Trophoblast cell (in vitro differentiated cells and primary cell): ENCODE results near the gene STRBP.

Source experiments
- DNase-seq, 2 donors: peaks; one replicate each; pipeline ENCODE4 v3.0.0-alpha.2; 2016
- H2AFZ ChIP-seq: 2 replicates; pipeline ENCODE4 v1.6.1; 2013; ENCODE audit warnings: low read length, moderate library complexity, mild to moderate bottlenecking; ENCODE audit not compliant: insufficient read depth, poor library complexity
- H2AK5ac ChIP-seq: 2 replicates; pipeline ENCODE4 v1.6.1; 2013; ENCODE audit warnings: mild to moderate bottlenecking, low read length
- H2BK120ac ChIP-seq: 2 replicates; pipeline ENCODE4 v1.6.1; 2013; ENCODE audit warnings: low read length, mild to moderate bottlenecking, moderate library complexity; ENCODE audit not compliant: insufficient read depth, poor library complexity
- H2BK12ac ChIP-seq: 2 replicates; pipeline ENCODE4 v1.6.1; 2013; ENCODE audit warnings: mild to moderate bottlenecking, low read length, moderate library complexity
- H2BK5ac ChIP-seq: 2 replicates; pipeline ENCODE4 v1.6.1; 2013; ENCODE audit warnings: low read length, low read depth, moderate library complexity, mild to moderate bottlenecking; ENCODE audit not compliant: poor library complexity
- H3K14ac ChIP-seq: 2 replicates; pipeline ENCODE4 v1.6.1; 2013; ENCODE audit warnings: mild to moderate bottlenecking, low read length
- H3K18ac ChIP-seq: 2 replicates; pipeline ENCODE4 v1.6.1; 2013; ENCODE audit warnings: mild to moderate bottlenecking, low read length
- H3K23ac ChIP-seq: 2 replicates; pipeline ENCODE4 v1.6.1; 2013; ENCODE audit warnings: low read length
- H3K27ac ChIP-seq: 2 replicates; pipeline ENCODE4 v1.5.1; 2013; ENCODE audit warnings: low read depth, mild to moderate bottlenecking, inconsistent platforms, low read length, moderate library complexity
- H3K27me3 ChIP-seq: 2 replicates; pipeline ENCODE4 v1.6.1; 2013; ENCODE audit warnings: inconsistent platforms, mild to moderate bottlenecking, low read length, moderate library complexity; ENCODE audit not compliant: insufficient read depth
- H3K36me3 ChIP-seq, 2 experiments: 1 replicate in 1 of 2; 2 replicates in 1 of 2; pipeline ENCODE4 v1.6.1; 2013; ENCODE audit warnings: low read length in 2 of 2, mild to moderate bottlenecking in 2 of 2, moderate library complexity in 1 of 2; ENCODE audit not compliant: insufficient read depth in 2 of 2, control insufficient read depth in 1 of 2
- H3K4ac ChIP-seq: 2 replicates; pipeline ENCODE4 v1.6.1; 2013; ENCODE audit warnings: low read depth, mild to moderate bottlenecking, low read length, moderate library complexity
- H3K4me1 ChIP-seq, 2 experiments: 1 replicate in 1 of 2; 2 replicates in 1 of 2; pipeline ENCODE4 v1.6.1; 2013; ENCODE audit warnings: low read length in 2 of 2, mild to moderate bottlenecking in 2 of 2, moderate library complexity in 1 of 2; ENCODE audit not compliant: insufficient read depth in 2 of 2, control insufficient read depth in 1 of 2
- H3K4me2 ChIP-seq: 2 replicates; pipeline ENCODE4 v1.6.1; 2013; ENCODE audit warnings: inconsistent platforms, mild to moderate bottlenecking, low read length, moderate library complexity
- H3K4me3 ChIP-seq: 2 replicates; pipeline ENCODE4 v1.5.1; 2013; ENCODE audit warnings: mild to moderate bottlenecking, low read depth, low read length, inconsistent platforms
- H3K79me1 ChIP-seq: one replicate; pipeline ENCODE4 v1.6.1; 2013; ENCODE audit warnings: low read length
- H3K79me2 ChIP-seq: 2 replicates; pipeline ENCODE4 v1.6.1; 2013; ENCODE audit warnings: low read length, mild to moderate bottlenecking; ENCODE audit not compliant: control insufficient read depth, insufficient read depth, poor library complexity
- H3K9ac ChIP-seq: 2 replicates; pipeline ENCODE4 v1.6.1; 2013; ENCODE audit warnings: mild to moderate bottlenecking, low read length
- H3K9me3 ChIP-seq: 2 replicates; pipeline ENCODE4 v1.6.1; 2013; ENCODE audit warnings: low read depth, mild to moderate bottlenecking, control low read depth, inconsistent platforms, low read length; ENCODE audit not compliant: insufficient read depth
- H4K12ac ChIP-seq: 2 replicates; pipeline ENCODE4 v1.6.1; 2013; ENCODE audit warnings: low read depth, mild to moderate bottlenecking, low read length, moderate library complexity
- H4K8ac ChIP-seq: 2 replicates; pipeline ENCODE4 v1.6.1; 2013; ENCODE audit warnings: low read depth, mild to moderate bottlenecking, low read length, moderate library complexity
- H4K91ac ChIP-seq: one replicate; pipeline ENCODE4 v1.6.1; 2013; ENCODE audit warnings: low read depth, mild to moderate bottlenecking, low read length, moderate library complexity
- WGBS: extraction: QIAGEN DNeasy Blood & Tissue Kit; methylation state at CpG from one replicate; pipeline ENCODE4 v1.1.7; 2013; ENCODE audit warnings: missing lambda C conversion rate; ENCODE audit not compliant: insufficient read length, insufficient coverage; ENCODE audit errors: extremely low coverage; 5-methylcytosine and 5-hydroxymethylcytosine counted together

The STRBP gene

DNA sequence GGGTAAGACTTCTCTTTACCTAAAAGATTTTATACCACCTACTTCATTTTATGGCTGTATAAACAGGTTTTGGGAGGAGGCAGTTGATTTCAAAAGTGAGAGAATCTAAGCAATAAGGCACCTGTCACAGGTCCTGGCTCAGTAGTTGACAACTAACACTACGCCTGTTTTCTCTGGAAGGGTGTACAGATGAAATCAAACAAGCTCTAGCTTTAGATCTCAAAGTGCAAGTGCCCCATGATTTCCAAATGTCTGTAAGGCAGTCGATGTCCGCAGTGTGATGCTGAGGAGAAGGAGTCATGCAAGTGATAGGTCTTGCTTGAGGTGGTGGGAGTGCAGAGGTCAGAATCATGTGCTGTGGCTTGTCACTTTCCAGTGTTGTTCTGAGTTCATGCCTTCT, 168.8 kb downstream of the STRBP start:
- peaks cover 26 to 52% of the 10 kb centered on the region in 2 experiments for H3K36me3 ChIP-seq
- H2BK120ac ChIP-seq = no peak overlapping the region
- H3K4me2 ChIP-seq = no peak overlapping the region
- H4K12ac ChIP-seq = no peak overlapping the region
- H3K4me1 ChIP-seq = peaks cover 0 to 2% of the 10 kb centered on the region in 2 experiments
- H3K79me1 ChIP-seq = no peaks in the 10 kb centered on the region
- no peaks in the 10 kb centered on the region for H3K9me3 ChIP-seq
- no peak overlapping the region for H3K4me3 ChIP-seq
- H4K8ac ChIP-seq = no peak overlapping the region
- no peaks in the 10 kb centered on the region for H3K27me3 ChIP-seq
- no peak overlapping the region for H2AFZ ChIP-seq
- H3K4ac ChIP-seq = no peak overlapping the region
- H4K91ac ChIP-seq = no peak overlapping the region
- H3K18ac ChIP-seq = no peak overlapping the region
- H3K23ac ChIP-seq = no peak overlapping the region
- no peak overlapping the region for H3K14ac ChIP-seq
- no peak overlapping the region for H3K9ac ChIP-seq
- no CpG with 5 or more reads among the region's 3 CpGs for WGBS
- H3K27ac ChIP-seq = no peak overlapping the region
- DNase-seq = no peak
- H3K79me2 ChIP-seq = no peaks in the 10 kb centered on the region
- no peak overlapping the region for H2BK5ac ChIP-seq
- no peak overlapping the region for H2BK12ac ChIP-seq
- no peak overlapping the region for H2AK5ac ChIP-seq

- Histone ChIP-seq H2BK120ac (no peak overlapping the region), H3K79me2 (no peaks in the 10 kb centered on the region), H3K9me3 (no peaks in the 10 kb centered on the region), H3K4ac (no peak overlapping the region), H3K23ac (no peak overlapping the region), H2AK5ac (no peak overlapping the region), H4K12ac (no peak overlapping the region), H3K18ac (no peak overlapping the region), H2AFZ (no peak overlapping the region), H4K8ac (no peak overlapping the region), H3K4me2 (no peak overlapping the region), H3K9ac (no peak overlapping the region), H2BK12ac (no peak overlapping the region), H3K36me3 (peaks cover 24 to 48% of the 10 kb centered on the region in 2 experiments), H2BK5ac (no peak overlapping the region), H4K91ac (no peak overlapping the region), H3K27ac (no peak overlapping the region), H3K4me3 (no peak overlapping the region), H3K4me1 (peaks cover 0 to 2% of the 10 kb centered on the region in 2 experiments), H3K79me1 (no peaks in the 10 kb centered on the region), H3K14ac (no peak overlapping the region), H3K27me3 (no peaks in the 10 kb centered on the region)
- no peak for DNase-seq
- WGBS = no CpG with 5 or more reads among the region's 6 CpGs
Measured at GRCh38 chr9:123099042-123099441, 169.3 kb downstream of the STRBP start.

DNA sequence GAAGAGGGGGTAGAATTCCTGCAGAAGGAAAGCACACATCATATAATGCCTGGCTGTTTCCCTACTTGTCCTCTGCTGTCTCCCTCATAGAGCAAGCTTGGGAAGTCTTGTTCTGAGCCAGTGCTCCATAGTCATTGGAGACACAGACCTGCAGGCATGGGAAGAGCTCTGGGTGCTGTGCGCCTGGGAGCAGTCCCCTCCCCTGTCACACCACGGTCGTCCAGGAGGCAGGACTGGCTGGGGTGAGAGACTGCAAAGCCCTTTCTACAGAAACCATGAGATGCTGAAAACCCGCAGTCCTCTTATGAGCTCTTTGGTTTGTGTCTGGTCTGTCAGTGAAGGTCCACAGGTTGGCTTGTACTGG, 170.3 kb downstream of the STRBP start:
- Histone ChIP-seq H2AK5ac (no peak overlapping the region), H3K79me1 (no peaks in the 10 kb centered on the region), H2AFZ (no peak overlapping the region), H3K23ac (no peak overlapping the region), H2BK12ac (no peak overlapping the region), H2BK5ac (no peak overlapping the region), H3K4me3 (no peak overlapping the region), H4K8ac (no peak overlapping the region), H2BK120ac (no peak overlapping the region), H3K4ac (no peak overlapping the region), H3K27ac (no peak overlapping the region), H3K9ac (no peak overlapping the region), H3K9me3 (no peaks in the 10 kb centered on the region), H4K12ac (no peak overlapping the region), H3K27me3 (no peaks in the 10 kb centered on the region), H3K18ac (no peak overlapping the region), H3K36me3 (peaks cover 21 to 46% of the 10 kb centered on the region in 2 experiments), H4K91ac (no peak overlapping the region), H3K4me1 (peaks cover 0 to 2% of the 10 kb centered on the region in 2 experiments), H3K79me2 (no peaks in the 10 kb centered on the region), H3K14ac (no peak overlapping the region), H3K4me2 (no peak overlapping the region)
- no peak for DNase-seq
- WGBS = no CpG with 5 or more reads among the region's 4 CpGs

DNA sequence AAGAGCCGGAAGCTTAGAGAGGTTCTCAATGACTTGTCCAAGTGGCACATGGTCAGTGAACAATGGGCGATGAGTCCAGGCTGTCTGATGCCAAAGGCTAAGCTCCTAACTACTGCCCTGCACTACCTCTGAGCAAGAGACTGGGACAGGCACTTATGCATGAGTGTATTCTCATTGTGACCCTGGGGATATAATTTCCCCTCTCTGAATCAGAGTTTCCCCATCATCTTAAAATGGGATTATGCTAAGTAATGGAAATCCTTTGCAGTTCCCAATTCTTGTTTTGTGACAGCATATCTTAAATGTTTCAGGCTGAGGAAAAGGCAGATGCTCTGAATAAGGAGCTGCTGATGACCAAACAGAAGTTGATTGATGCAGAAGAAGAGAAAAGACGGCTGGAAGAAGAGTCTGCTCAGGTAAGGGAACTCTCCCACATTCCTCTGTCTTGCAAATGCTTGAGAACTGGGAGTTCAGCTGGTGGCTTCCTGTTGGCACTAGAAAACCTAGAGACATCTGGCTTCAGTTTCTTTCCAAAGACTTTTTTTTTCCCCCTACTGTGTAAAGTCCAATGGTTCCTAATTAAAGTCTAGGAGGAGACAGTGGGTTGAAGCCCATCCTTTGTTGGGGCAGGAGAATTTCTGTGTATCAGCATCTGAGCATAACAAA, 170.8 kb downstream of the STRBP start:
- no peak overlapping the region for H3K4me3 ChIP-seq
- no peak overlapping the region for H3K4me2 ChIP-seq
- H3K9ac ChIP-seq = no peak overlapping the region
- no peak overlapping the region for H3K4ac ChIP-seq
- WGBS = no CpG with 5 or more reads among the region's 3 CpGs
- no peak overlapping the region for H3K23ac ChIP-seq
- H4K8ac ChIP-seq = no peak overlapping the region
- H3K14ac ChIP-seq = no peak overlapping the region
- H2BK12ac ChIP-seq = no peak overlapping the region
- peaks cover 18 to 46% of the 10 kb centered on the region in 2 experiments for H3K36me3 ChIP-seq
- no peaks in the 10 kb centered on the region for H3K79me2 ChIP-seq
- no peaks in the 10 kb centered on the region for H3K79me1 ChIP-seq
- no peaks in the 10 kb centered on the region for H3K9me3 ChIP-seq
- H2BK120ac ChIP-seq = no peak overlapping the region
- no peak overlapping the region for H3K27ac ChIP-seq
- no peak overlapping the region for H3K18ac ChIP-seq
- no peak for DNase-seq
- H3K27me3 ChIP-seq = no peaks in the 10 kb centered on the region
- peaks cover 0 to 2% of the 10 kb centered on the region in 2 experiments for H3K4me1 ChIP-seq
- no peak overlapping the region for H4K91ac ChIP-seq
- no peak overlapping the region for H2AFZ ChIP-seq
- no peak overlapping the region for H4K12ac ChIP-seq
- H2AK5ac ChIP-seq = no peak overlapping the region
- no peak overlapping the region for H2BK5ac ChIP-seq
